ENCODE data around the gene CCDC142. TPM values are rescaled to one million over a fixed set of nuclear protein-coding genes. Genes with fewer than 3 reads are reported as not detected.
A peak's percentile ranks its signal among the peaks of the same experiment; 100 is the strongest.
"Not testable (repeated sequence)": the region's sequence is repeated elsewhere in the genome, so short reads cannot be mapped to it uniquely, and the experiment has no call there.

CCDC142 gene
- total RNA-seq, 1 donor from 2014 or later, result 28.0 TPM

- Mint-ChIP-seq H3K9me3 (ENCODE audit: unreplicated experiment) (peaks cover 18% of the 10 kb centered on the region), H3K4me3 (ENCODE audit: unreplicated experiment) (peak within 1 kb of the TSS; percentile 97), H3K36me3 (ENCODE audit: unreplicated experiment) (no peaks in the 10 kb centered on the region), H3K27ac (ENCODE audit: unreplicated experiment) (peak within 1 kb of the TSS; percentile 98), H3K27me3 (ENCODE audit: unreplicated experiment) (peaks cover 21% of the 10 kb centered on the region), H3K4me1 (ENCODE audit: low read depth, unreplicated experiment) (no peaks in the 10 kb centered on the region)
- DNase-seq, result peak; percentile 98
- TF ChIP-seq CTCF (IDR thresholded peaks at IDR 0.05; ENCODE audit: partially characterized antibody, unreplicated experiment), result no peak
Measured at GRCh38 chr2:74472086-74472944, 10.5 kb downstream of the CCDC142 start, which contains the start of gene MRPL53. Gene MRPL53, minus strand, starts transcription at chr2:74472680. Its CDS starts 20 bp downstream, at chr2:74472660.

GRCh38 chr2:74471332-74472065 lies 11.3 kb downstream of the CCDC142 start:
- Mint-ChIP-seq H3K27me3 (ENCODE audit: unreplicated experiment) (peaks cover 18% of the 10 kb centered on the region), H3K9me3 (ENCODE audit: unreplicated experiment) (peaks cover 18% of the 10 kb centered on the region), H3K27ac (ENCODE audit: unreplicated experiment) (peak overlapping the region; percentile 98), H3K36me3 (ENCODE audit: unreplicated experiment) (no peaks in the 10 kb centered on the region), H3K4me1 (ENCODE audit: low read depth, unreplicated experiment) (no peaks in the 10 kb centered on the region), H3K4me3 (ENCODE audit: unreplicated experiment) (peak overlapping the region; percentile 97)
- DNase-seq, result no peak
- TF ChIP-seq CTCF (IDR thresholded peaks at IDR 0.05; ENCODE audit: partially characterized antibody, unreplicated experiment), result no peak

GRCh38 chr2:74470742-74471141 lies 12.1 kb downstream of the CCDC142 start:
- DNase-seq; H3K27ac Mint-ChIP-seq (ENCODE audit: unreplicated experiment): not testable (repeated sequence)

GRCh38 chr2:74464406-74464805 lies 18.4 kb downstream of the CCDC142 start:
- peaks cover 5% of the 10 kb centered on the region for H3K9me3 Mint-ChIP-seq (ENCODE audit: unreplicated experiment)
- H3K4me1 Mint-ChIP-seq (ENCODE audit: low read depth, unreplicated experiment), result peaks cover 6% of the 10 kb centered on the region
- peaks cover 10% of the 10 kb centered on the region for H3K27me3 Mint-ChIP-seq (ENCODE audit: unreplicated experiment)
- no peak for DNase-seq
- H3K36me3 Mint-ChIP-seq (ENCODE audit: unreplicated experiment), result no peaks in the 10 kb centered on the region
- H3K4me3 Mint-ChIP-seq (ENCODE audit: unreplicated experiment), result peak overlapping the region; percentile 86
- peak overlapping the region; percentile 33 for H3K27ac Mint-ChIP-seq (ENCODE audit: unreplicated experiment)
- no peak for TF ChIP-seq CTCF (IDR thresholded peaks at IDR 0.05; ENCODE audit: partially characterized antibody, unreplicated experiment)

More at GRCh38 chr2:74470742-74471141, 12.1 kb downstream of the CCDC142 start:
- H3K4me3 Mint-ChIP-seq (ENCODE audit: unreplicated experiment), result peak overlapping the region; percentile 83
- not testable (repeated sequence) for H3K4me1 Mint-ChIP-seq (ENCODE audit: low read depth, unreplicated experiment); H3K36me3 Mint-ChIP-seq (ENCODE audit: unreplicated experiment)
- H3K27me3 Mint-ChIP-seq (ENCODE audit: unreplicated experiment), result peaks cover 21% of the 10 kb centered on the region
- peaks cover 18% of the 10 kb centered on the region for H3K9me3 Mint-ChIP-seq (ENCODE audit: unreplicated experiment)

- DNase-seq, result no peak
- H3K36me3 Mint-ChIP-seq (ENCODE audit: unreplicated experiment), result no peaks in the 10 kb centered on the region
- peaks cover 10% of the 10 kb centered on the region for H3K9me3 Mint-ChIP-seq (ENCODE audit: unreplicated experiment)
- H3K4me1 Mint-ChIP-seq (ENCODE audit: low read depth, unreplicated experiment), result peaks cover 8% of the 10 kb centered on the region
- no peak overlapping the region for H3K27ac Mint-ChIP-seq (ENCODE audit: unreplicated experiment)
- no peak overlapping the region for H3K4me3 Mint-ChIP-seq (ENCODE audit: unreplicated experiment)
- no peak for TF ChIP-seq CTCF (IDR thresholded peaks at IDR 0.05; ENCODE audit: partially characterized antibody, unreplicated experiment)
- peaks cover 20% of the 10 kb centered on the region for H3K27me3 Mint-ChIP-seq (ENCODE audit: unreplicated experiment)
Measured at GRCh38 chr2:74462786-74463105, 20.1 kb downstream of the CCDC142 start.
